ENCODE measurements around the gene GPR68. TPM values are rescaled to one million over a fixed set of nuclear protein-coding genes. Genes with fewer than 3 reads are reported as not detected.
"Not testable (repeated sequence)": the region's sequence is repeated elsewhere in the genome, so short reads cannot be mapped to it uniquely, and the experiment has no call there.

GPR68 gene
- total RNA-seq, 2 donors from 2014 or later, result 0.26 TPM; not detected in 1

DNA sequence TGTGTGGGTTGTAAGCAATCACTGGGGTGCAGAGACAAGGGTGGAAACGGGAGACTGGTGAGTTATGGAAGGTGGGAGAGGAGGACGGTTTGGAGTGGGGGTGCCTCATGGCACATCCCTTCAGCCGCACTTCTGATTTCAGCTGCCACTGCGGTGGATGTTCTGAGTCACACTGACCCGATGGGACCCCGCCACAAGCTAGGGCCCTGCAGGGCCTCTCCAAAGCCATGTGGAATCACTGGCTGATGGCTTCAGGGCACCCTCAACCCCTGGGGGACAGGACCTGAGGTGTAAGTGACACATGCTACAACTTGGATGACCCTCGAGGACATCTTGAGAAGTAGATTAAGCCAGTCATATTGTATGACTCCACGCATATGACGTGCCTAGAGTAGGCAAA, 53.7 kb downstream of the GPR68 start:
- peak; percentile 21 for ATAC-seq

GRCh38 chr14:91187271-91187670, 57.2 kb downstream of the GPR68 start:
- Histone ChIP-seq H3K27me3 (no peaks in the 10 kb centered on the region), H3K9me3 (no peaks in the 10 kb centered on the region), H3K36me3 (replicated peaks in 1 of 2; ENCODE audit: insufficient read depth in 1 of 2, low read depth in 2 of 2) (peaks cover 0 to 27% of the 10 kb centered on the region in 2 donors), H3K4me1 (no peaks in the 10 kb centered on the region), H3K27ac (no peak overlapping the region), H3K4me3 (no peak overlapping the region)
- intact Hi-C loops (cut with DNase I), result no loop called here
- TF ChIP-seq, protein P1, sequence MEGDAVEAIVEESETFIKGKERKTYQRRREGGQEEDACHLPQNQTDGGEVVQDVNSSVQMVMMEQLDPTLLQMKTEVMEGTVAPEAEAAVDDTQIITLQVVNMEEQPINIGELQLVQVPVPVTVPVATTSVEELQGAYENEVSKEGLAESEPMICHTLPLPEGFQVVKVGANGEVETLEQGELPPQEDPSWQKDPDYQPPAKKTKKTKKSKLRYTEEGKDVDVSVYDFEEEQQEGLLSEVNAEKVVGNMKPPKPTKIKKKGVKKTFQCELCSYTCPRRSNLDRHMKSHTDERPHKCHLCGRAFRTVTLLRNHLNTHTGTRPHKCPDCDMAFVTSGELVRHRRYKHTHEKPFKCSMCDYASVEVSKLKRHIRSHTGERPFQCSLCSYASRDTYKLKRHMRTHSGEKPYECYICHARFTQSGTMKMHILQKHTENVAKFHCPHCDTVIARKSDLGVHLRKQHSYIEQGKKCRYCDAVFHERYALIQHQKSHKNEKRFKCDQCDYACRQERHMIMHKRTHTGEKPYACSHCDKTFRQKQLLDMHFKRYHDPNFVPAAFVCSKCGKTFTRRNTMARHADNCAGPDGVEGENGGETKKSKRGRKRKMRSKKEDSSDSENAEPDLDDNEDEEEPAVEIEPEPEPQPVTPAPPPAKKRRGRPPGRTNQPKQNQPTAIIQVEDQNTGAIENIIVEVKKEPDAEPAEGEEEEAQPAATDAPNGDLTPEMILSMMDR (IDR thresholded peaks at IDR 0.05), result no peak
- no peak for TF ChIP-seq POLR2A (IDR thresholded peaks at IDR 0.05)
- ATAC-seq, result no peak
- DNase-seq, result no peak
- WGBS, 2 donors, result 94 to 95% methylated on average over 8 to 13 of the region's 13 CpGs

More for the DNA sequence above, 53.7 kb downstream of the GPR68 start:
- DNase-seq, result no peak
- no peak for TF ChIP-seq POLR2A (IDR thresholded peaks at IDR 0.05)
- TF ChIP-seq, protein P1 (IDR thresholded peaks at IDR 0.05), result no peak
- Histone ChIP-seq H3K9me3 (no peaks in the 10 kb centered on the region), H3K27ac (no peak overlapping the region), H3K4me3 (no peak overlapping the region), H3K27me3 (no peaks in the 10 kb centered on the region), H3K36me3 (replicated peaks in 1 of 2; ENCODE audit: insufficient read depth in 1 of 2, low read depth in 2 of 2) (peaks cover 0 to 22% of the 10 kb centered on the region in 2 donors), H3K4me1 (no peaks in the 10 kb centered on the region)
- intact Hi-C loops (cut with DNase I), result no loop called here
- WGBS, 2 donors, result 90 to 97% methylated on average over 8 to 9 of the region's 9 CpGs

GRCh38 chr14:91186515-91187066, 57.9 kb downstream of the GPR68 start:
- Histone ChIP-seq H3K4me1 (no peaks in the 10 kb centered on the region), H3K27me3 (no peaks in the 10 kb centered on the region), H3K36me3 (replicated peaks in 1 of 2; ENCODE audit: insufficient read depth in 1 of 2, low read depth in 2 of 2) (peaks cover 0 to 29% of the 10 kb centered on the region in 2 donors), H3K9me3 (no peaks in the 10 kb centered on the region), H3K27ac (no peak overlapping the region), H3K4me3 (no peak overlapping the region)
- ATAC-seq (no peak), DNase-seq (no peak)
- 67 to 94% methylated on average over 3 to 4 of the region's 4 CpGs for WGBS, 2 donors
- TF ChIP-seq POLR2A (IDR thresholded peaks at IDR 0.05), result no peak
- TF ChIP-seq, protein P1 (IDR thresholded peaks at IDR 0.05), result no peak
- intact Hi-C loops (cut with DNase I), result no loop called here

- Histone ChIP-seq H3K27ac (no peak overlapping the region), H3K36me3 (replicated peaks in 1 of 2; ENCODE audit: insufficient read depth in 1 of 2, low read depth in 2 of 2) (peaks cover 0 to 31% of the 10 kb centered on the region in 2 donors), H3K4me1 (no peaks in the 10 kb centered on the region), H3K4me3 (no peak overlapping the region), H3K27me3 (no peaks in the 10 kb centered on the region), H3K9me3 (no peaks in the 10 kb centered on the region)
- intact Hi-C loops (cut with DNase I), result no loop called here
- no peak for TF ChIP-seq POLR2A (IDR thresholded peaks at IDR 0.05)
- TF ChIP-seq, protein P1 (IDR thresholded peaks at IDR 0.05), result no peak
- 73 to 86% methylated on average over 1 of the region's 1 CpG for WGBS, 2 donors
- no peak for ATAC-seq
- DNase-seq, result no peak
Observed at GRCh38 chr14:91185721-91186120, 58.8 kb downstream of the GPR68 start.

- ATAC-seq (no peak), DNase-seq (no peak)
- TF ChIP-seq, protein P1 (IDR thresholded peaks at IDR 0.05), result no peak
- no peak for TF ChIP-seq POLR2A (IDR thresholded peaks at IDR 0.05)
- Histone ChIP-seq H3K27ac (no peak overlapping the region), H3K4me3 (no peak overlapping the region), H3K36me3 (replicated peaks in 1 of 2; ENCODE audit: insufficient read depth in 1 of 2, low read depth in 2 of 2) (peaks cover 0 to 26% of the 10 kb centered on the region in 2 donors), H3K4me1 (no peaks in the 10 kb centered on the region), H3K9me3 (no peaks in the 10 kb centered on the region), H3K27me3 (no peaks in the 10 kb centered on the region)
- intact Hi-C loops (cut with DNase I), result no loop called here
Observed at GRCh38 chr14:91184559-91184958, 59.9 kb downstream of the GPR68 start.

GRCh38 chr14:91182753-91183152, 61.8 kb downstream of the GPR68 start:
- H3K9me3 ChIP-seq; ATAC-seq; H3K27me3 ChIP-seq; H3K4me3 ChIP-seq; H3K27ac ChIP-seq; intact Hi-C loops (cut with DNase I); H3K4me1 ChIP-seq; DNase-seq: not testable (repeated sequence)
- peaks cover 0 to 19% of the 10 kb centered on the region in 2 donors for H3K36me3 ChIP-seq (replicated peaks in 1 of 2; ENCODE audit: insufficient read depth in 1 of 2, low read depth in 2 of 2)
- WGBS, 2 donors, result 90 to 97% methylated on average over 3 of the region's 3 CpGs

All from body of pancreas (tissue), 4 donors.